Gastrocnemius medialis (tissue), 4 donors: Measurements from ENCODE around the gene PAPOLA. TPM values are rescaled to one million over a fixed set of nuclear protein-coding genes. Genes with fewer than 3 reads are reported as not detected.

Experiments used
- ATAC-seq, 2 donors: fragments of 150-250 bp; one replicate each; pipeline ENCODE4 v1.9.1; 2016
- DNase-seq, 2 donors: peaks; one replicate each; pipeline ENCODE4 v3.0.0-alpha.2; 2019
- H3K27ac ChIP-seq, 4 donors: fragments of 200-600 bp; sonication (generic); 1 replicate in 1 of 4; 2 replicates in 3 of 4; pipeline ENCODE4 v1.5.1; 2016 to 2018; ENCODE audit warnings: mild to moderate bottlenecking in 2 of 4, moderate library complexity in 1 of 4
- H3K27me3 ChIP-seq, 3 donors: fragments of 200-600 bp; sonication (generic) in 2 of 3; 1 replicate in 1 of 3; 2 replicates in 2 of 3; pipeline versions ENCODE4 v1.5.1 to v1.6.0; 2016 to 2019; ENCODE audit warnings: mild to moderate bottlenecking in 1 of 3, moderate library complexity in 1 of 3
- H3K36me3 ChIP-seq, 2 donors: fragments of 200-600 bp; sonication (generic) in 1 of 2; one replicate each; pipeline ENCODE4 v1.5.1; 2017 to 2018
- H3K4me1 ChIP-seq, 2 donors: fragments of 200-600 bp; sonication (generic) in 1 of 2; one replicate each; pipeline ENCODE4 v1.5.1; 2016 to 2017; ENCODE audit warnings: mild to moderate bottlenecking in 2 of 2
- H3K4me3 ChIP-seq, 4 donors: fragments of 200-600 bp; sonication (generic) in 3 of 4; 1 replicate in 1 of 4; 2 replicates in 3 of 4; pipeline ENCODE4 v1.5.1; 2016 to 2019; ENCODE audit warnings: mild to moderate bottlenecking in 2 of 4
- H3K9me3 ChIP-seq, 3 donors: fragments of 200-600 bp; sonication (generic) in 2 of 3; 1 replicate in 1 of 3; 2 replicates in 2 of 3; pipeline ENCODE4 v1.5.1; 2016 to 2019
- POLR2A ChIP-seq, 2 donors: fragments of 450-650 bp; IDR thresholded peaks; one replicate each; pipeline ENCODE4 v1.6.1; 2017; ENCODE audit warnings: antibody characterized with exemption in 2 of 2, mild to moderate bottlenecking in 2 of 2, moderate library complexity in 2 of 2
- in situ Hi-C, 4 donors: fragments of 200-750 bp; cut with MboI; loops; one replicate each; pipeline versions ENCODE4 v1.15.0 to v1.8.0; 2017; ENCODE audit warnings: low sequenced_read_pairs in 4 of 4
- intact Hi-C: fragments of 100-400 bp; cut with DNase I; formaldehyde crosslinking; loops from one replicate; pipeline ENCODE4 v1.15.1; 2023; ENCODE audit warnings: low total_unique reads
- total RNA-seq, 4 donors: library from RNA; depleted of rRNA; stranded (reverse); fragments of >200 nt; gene quantifications; one replicate each; pipeline versions ENCODE4 v1.1.0 to v1.2.3, GENCODE V29; 2016
- TF ChIP-seq, protein P1 (sequence below), 5 experiments: fragments of 450-650 bp in 3 of 5; fragments of 200-600 bp in 2 of 5; sonication (generic) in 2 of 5; IDR thresholded peaks in 4 of 5; conservative IDR thresholded peaks in 1 of 5; 1 replicate in 4 of 5; 2 replicates in 1 of 5; pipeline ENCODE4 v1.5.1; 2016 to 2019; ENCODE audit warnings: antibody characterized with exemption in 5 of 5, mild to moderate bottlenecking in 3 of 5, moderate library complexity in 3 of 5

Gene PAPOLA
- total RNA-seq, 4 donors from 2014 or later: 41.5 to 66.4 (median 50.7) TPM

GRCh38 chr14:96583569-96584041 lies 81.4 kb downstream of the PAPOLA start:
- in situ Hi-C loops: no loop called here
- H3K4me3 ChIP-seq: no peak overlapping the region
- H3K4me1 ChIP-seq: no peaks in the 10 kb centered on the region
- no peaks in the 10 kb centered on the region for H3K36me3 ChIP-seq
- TF ChIP-seq POLR2A (IDR thresholded peaks at IDR 0.05): no peak
- TF ChIP-seq, protein P1, sequence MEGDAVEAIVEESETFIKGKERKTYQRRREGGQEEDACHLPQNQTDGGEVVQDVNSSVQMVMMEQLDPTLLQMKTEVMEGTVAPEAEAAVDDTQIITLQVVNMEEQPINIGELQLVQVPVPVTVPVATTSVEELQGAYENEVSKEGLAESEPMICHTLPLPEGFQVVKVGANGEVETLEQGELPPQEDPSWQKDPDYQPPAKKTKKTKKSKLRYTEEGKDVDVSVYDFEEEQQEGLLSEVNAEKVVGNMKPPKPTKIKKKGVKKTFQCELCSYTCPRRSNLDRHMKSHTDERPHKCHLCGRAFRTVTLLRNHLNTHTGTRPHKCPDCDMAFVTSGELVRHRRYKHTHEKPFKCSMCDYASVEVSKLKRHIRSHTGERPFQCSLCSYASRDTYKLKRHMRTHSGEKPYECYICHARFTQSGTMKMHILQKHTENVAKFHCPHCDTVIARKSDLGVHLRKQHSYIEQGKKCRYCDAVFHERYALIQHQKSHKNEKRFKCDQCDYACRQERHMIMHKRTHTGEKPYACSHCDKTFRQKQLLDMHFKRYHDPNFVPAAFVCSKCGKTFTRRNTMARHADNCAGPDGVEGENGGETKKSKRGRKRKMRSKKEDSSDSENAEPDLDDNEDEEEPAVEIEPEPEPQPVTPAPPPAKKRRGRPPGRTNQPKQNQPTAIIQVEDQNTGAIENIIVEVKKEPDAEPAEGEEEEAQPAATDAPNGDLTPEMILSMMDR (IDR thresholded peaks at IDR 0.05 in 4 of 5, conservative IDR thresholded peaks at IDR 0.05 in 1 of 5): no peak
- DNase-seq (no peak), ATAC-seq (no peak)
- intact Hi-C loops: no loop called here
- H3K9me3 ChIP-seq: no peaks in the 10 kb centered on the region
- no peak overlapping the region for H3K27ac ChIP-seq
- H3K27me3 ChIP-seq: peaks cover 6 to 22% (median 7%) of the 10 kb centered on the region in 3 donors

GRCh38 chr14:96584199-96584906 lies 82.2 kb downstream of the PAPOLA start:
- Histone ChIP-seq H3K9me3 (no peaks in the 10 kb centered on the region), H3K36me3 (no peaks in the 10 kb centered on the region), H3K4me1 (peaks cover 0 to 3% of the 10 kb centered on the region in 2 donors), H3K4me3 (no peak overlapping the region), H3K27ac (no peak overlapping the region), H3K27me3 (peaks cover 6 to 23% (median 7%) of the 10 kb centered on the region in 3 donors)
- intact Hi-C loops (no loop called here), in situ Hi-C loops (no loop called here)
- ATAC-seq: no peak
- TF ChIP-seq, protein P1 (IDR thresholded peaks at IDR 0.05 in 4 of 5, conservative IDR thresholded peaks at IDR 0.05 in 1 of 5): no peak
- no peak for TF ChIP-seq POLR2A (IDR thresholded peaks at IDR 0.05)
- DNase-seq: no peak

GRCh38 chr14:96584907-96585671 lies 82.9 kb downstream of the PAPOLA start:
- intact Hi-C loops: no loop called here
- TF ChIP-seq POLR2A (IDR thresholded peaks at IDR 0.05): no peak
- TF ChIP-seq, protein P1 (IDR thresholded peaks at IDR 0.05 in 4 of 5, conservative IDR thresholded peaks at IDR 0.05 in 1 of 5): no peak

GRCh38 chr14:96585672-96586013 lies 83.5 kb downstream of the PAPOLA start:
- Histone ChIP-seq H3K27me3 (peaks cover 6 to 26% (median 7%) of the 10 kb centered on the region in 3 donors), H3K27ac (no peak overlapping the region), H3K9me3 (no peaks in the 10 kb centered on the region), H3K4me3 (no peak overlapping the region), H3K4me1 (peaks cover 0 to 3% of the 10 kb centered on the region in 2 donors), H3K36me3 (no peaks in the 10 kb centered on the region)
- in situ Hi-C loops: no loop called here
- DNase-seq (no peak), ATAC-seq (no peak)
- intact Hi-C loops: no loop called here
- no peak for TF ChIP-seq POLR2A (IDR thresholded peaks at IDR 0.05)
- TF ChIP-seq, protein P1 (IDR thresholded peaks at IDR 0.05 in 4 of 5, conservative IDR thresholded peaks at IDR 0.05 in 1 of 5): no peak

More at GRCh38 chr14:96584907-96585671, 82.9 kb downstream of the PAPOLA start:
- no peaks in the 10 kb centered on the region for H3K9me3 ChIP-seq
- no peak overlapping the region for H3K4me3 ChIP-seq
- ATAC-seq (no peak), DNase-seq (no peak)
- H3K27ac ChIP-seq: no peak overlapping the region
- peaks cover 0 to 3% of the 10 kb centered on the region in 2 donors for H3K4me1 ChIP-seq
- in situ Hi-C loops: no loop called here
- H3K27me3 ChIP-seq: peaks cover 6 to 23% (median 7%) of the 10 kb centered on the region in 3 donors
- H3K36me3 ChIP-seq: no peaks in the 10 kb centered on the region
